Endothelial cell of umbilical vein (primary cell): ENCODE measurements around the gene PHACTR1.

Experiments used
- FOS ChIP-seq: IDR thresholded peaks from 2 replicates; pipeline ENCODE4 v1.6.1; 2011; ENCODE audit warnings: mild to moderate bottlenecking, low read length, moderate library complexity, borderline replicate concordance; ENCODE audit not compliant: insufficient read depth
- MYC ChIP-seq: IDR thresholded peaks from one replicate; pipeline ENCODE4 v1.6.1; 2011; ENCODE audit warnings: mild to moderate bottlenecking, low read depth, low read length
- POLR2A ChIP-seq: IDR thresholded peaks from 2 replicates; pipeline ENCODE4 v1.6.1; 2012; ENCODE audit warnings: low read depth, mild to moderate bottlenecking, control low read depth, low read length
- POLR2AphosphoS5 ChIP-seq: IDR thresholded peaks from 2 replicates; pipeline ENCODE4 v1.6.1; 2012; ENCODE audit warnings: low read depth, mild to moderate bottlenecking, control low read depth, low read length, moderate library complexity; ENCODE audit not compliant: insufficient read depth
- TF ChIP-seq, protein P1 (sequence below), 2 donors: IDR thresholded peaks; 1 replicate in 1 of 2; 2 replicates in 1 of 2; pipeline ENCODE4 v1.5.1; 2011; ENCODE audit warnings: low read length in 2 of 2, mild to moderate bottlenecking in 2 of 2, moderate library complexity in 2 of 2, control low read depth in 1 of 2, inconsistent platforms in 1 of 2, low read depth in 1 of 2; ENCODE audit not compliant: insufficient read depth in 1 of 2; ENCODE audit errors: extremely low read depth in 1 of 2

DNA sequence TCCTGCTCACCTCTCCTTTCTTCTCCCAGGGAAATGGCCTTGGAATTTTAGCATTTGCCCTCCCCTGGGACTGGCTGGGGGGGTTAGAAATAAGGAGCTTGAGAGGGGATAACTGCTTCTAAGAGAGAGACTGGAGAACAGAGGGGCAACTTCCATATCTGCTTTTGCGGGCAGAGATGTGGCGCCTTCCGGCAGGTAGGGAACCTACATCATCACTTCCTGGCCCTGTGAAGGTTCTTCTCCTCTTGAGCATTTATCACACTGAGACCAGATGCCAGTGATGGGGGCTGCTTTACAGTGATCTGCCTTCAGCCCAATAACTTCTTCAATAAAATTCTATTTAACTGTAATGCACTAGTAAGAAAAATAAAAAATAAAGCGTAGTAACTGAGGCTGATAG lies 563.7 kb downstream of the PHACTR1 start:
- TF ChIP-seq, protein P1, sequence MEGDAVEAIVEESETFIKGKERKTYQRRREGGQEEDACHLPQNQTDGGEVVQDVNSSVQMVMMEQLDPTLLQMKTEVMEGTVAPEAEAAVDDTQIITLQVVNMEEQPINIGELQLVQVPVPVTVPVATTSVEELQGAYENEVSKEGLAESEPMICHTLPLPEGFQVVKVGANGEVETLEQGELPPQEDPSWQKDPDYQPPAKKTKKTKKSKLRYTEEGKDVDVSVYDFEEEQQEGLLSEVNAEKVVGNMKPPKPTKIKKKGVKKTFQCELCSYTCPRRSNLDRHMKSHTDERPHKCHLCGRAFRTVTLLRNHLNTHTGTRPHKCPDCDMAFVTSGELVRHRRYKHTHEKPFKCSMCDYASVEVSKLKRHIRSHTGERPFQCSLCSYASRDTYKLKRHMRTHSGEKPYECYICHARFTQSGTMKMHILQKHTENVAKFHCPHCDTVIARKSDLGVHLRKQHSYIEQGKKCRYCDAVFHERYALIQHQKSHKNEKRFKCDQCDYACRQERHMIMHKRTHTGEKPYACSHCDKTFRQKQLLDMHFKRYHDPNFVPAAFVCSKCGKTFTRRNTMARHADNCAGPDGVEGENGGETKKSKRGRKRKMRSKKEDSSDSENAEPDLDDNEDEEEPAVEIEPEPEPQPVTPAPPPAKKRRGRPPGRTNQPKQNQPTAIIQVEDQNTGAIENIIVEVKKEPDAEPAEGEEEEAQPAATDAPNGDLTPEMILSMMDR (IDR thresholded peaks at IDR 0.05; ENCODE audit: extremely low read depth in 1 of 2, insufficient read depth in 1 of 2, low read depth in 1 of 2, low read length in 2 of 2) = no peak
- TF ChIP-seq POLR2AphosphoS5 (no peak), POLR2A (no peak), MYC (no peak), FOS (no peak)
